Measurements from ENCODE around the gene AUTS2.

GRCh38 chr7:70694971-70695794, 1096.9 kb downstream of the AUTS2 start:
- TF ChIP-seq POLR2A (IDR thresholded peaks at IDR 0.05; ENCODE audit: low read depth, low read length) (no peak), TAF1 (IDR thresholded peaks at IDR 0.05; ENCODE audit: borderline replicate concordance, low read depth, low read length) (no peak)
